GM12892 (cell line): ENCODE results near the gene TAS1R3.

ENCODE experiments used
- POLR2A ChIP-seq: IDR thresholded peaks from 2 replicates; pipeline ENCODE4 v1.6.1; 2011; ENCODE audit warnings: low read depth, low read length, control low read depth
- POLR2AphosphoS5 ChIP-seq: IDR thresholded peaks from 2 replicates; pipeline ENCODE4 v1.6.1; 2011; ENCODE audit warnings: low read depth, low read length, control low read depth
- TAF1 ChIP-seq: IDR thresholded peaks from 2 replicates; pipeline ENCODE4 v1.6.1; 2011; ENCODE audit warnings: low read depth, mild to moderate bottlenecking, control low read depth, low read length, borderline replicate concordance

DNA sequence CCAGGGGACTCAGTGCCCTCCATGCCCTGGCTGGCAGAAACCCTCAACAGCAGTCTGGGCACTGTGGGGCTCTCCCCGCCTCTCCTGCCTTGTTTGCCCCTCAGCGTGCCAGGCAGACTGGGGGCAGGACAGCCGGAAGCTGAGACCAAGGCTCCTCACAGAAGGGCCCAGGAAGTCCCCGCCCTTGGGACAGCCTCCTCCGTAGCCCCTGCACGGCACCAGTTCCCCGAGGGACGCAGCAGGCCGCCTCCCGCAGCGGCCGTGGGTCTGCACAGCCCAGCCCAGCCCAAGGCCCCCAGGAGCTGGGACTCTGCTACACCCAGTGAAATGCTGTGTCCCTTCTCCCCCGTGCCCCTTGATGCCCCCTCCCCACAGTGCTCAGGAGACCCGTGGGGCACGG, 2.8 kb upstream of the TAS1R3 start:
- TF ChIP-seq POLR2AphosphoS5 (no peak), POLR2A (no peak), TAF1 (no peak)
